GM19099 (cell line): Measurements from ENCODE around the gene GSTO2.

Experiments used
- POLR2A ChIP-seq: IDR thresholded peaks from 3 replicates; pipeline ENCODE4 v1.6.1; 2011; ENCODE audit warnings: low read depth; ENCODE audit not compliant: insufficient read length; ENCODE audit errors: extremely low read depth

GSTO2 gene

GRCh38 chr10:104296687-104297436 is 27.9 kb downstream of the GSTO2 start:
- no peak for TF ChIP-seq POLR2A

GRCh38 chr10:104297697-104298660 is 29.0 kb downstream of the GSTO2 start:
- TF ChIP-seq POLR2A, result no peak

- TF ChIP-seq POLR2A, result no peak
Measured at GRCh38 chr10:104299031-104299904, 30.3 kb downstream of the GSTO2 start.

- no peak for TF ChIP-seq POLR2A
Measured at GRCh38 chr10:104300002-104300735, 31.2 kb downstream of the GSTO2 start.

- TF ChIP-seq POLR2A, result no peak
Measured at GRCh38 chr10:104300736-104301292, 31.8 kb downstream of the GSTO2 start.

GRCh38 chr10:104301907-104302690 is 33.1 kb downstream of the GSTO2 start:
- TF ChIP-seq POLR2A, result no peak

- TF ChIP-seq POLR2A, result no peak
Measured at GRCh38 chr10:104303594-104304355, 34.8 kb downstream of the GSTO2 start.

GRCh38 chr10:104304356-104304745 is 35.4 kb downstream of the GSTO2 start:
- no peak for TF ChIP-seq POLR2A

- no peak for TF ChIP-seq POLR2A
Measured at GRCh38 chr10:104304927-104305326, 35.9 kb downstream of the GSTO2 start.

- no peak for TF ChIP-seq POLR2A
Measured at GRCh38 chr10:104306897-104307296, 37.9 kb downstream of the GSTO2 start.

- TF ChIP-seq POLR2A, result no peak
Measured at GRCh38 chr10:104307576-104308438, 38.8 kb downstream of the GSTO2 start.
